Activated CD4-positive, alpha-beta memory T cell treated with anti-CD3 and anti-CD28 coated beads, Interleukin-2, amount 10 ng/mL, durations not matched to agents 7 days and 5 days (primary cell): Measurements from ENCODE around the gene TIAM1. TPM values are rescaled to one million over a fixed set of nuclear protein-coding genes. Genes with fewer than 3 reads are reported as not detected.

ENCODE experiments used
- CTCF ChIA-PET: fragments of 350-600 bp; sonication (Branson Sonifier 250); formaldehyde crosslinking; loops from one replicate; lab custom pipeline; 2021; ENCODE audit warnings: antibody characterized with exemption, inconsistent platforms; lab: Charles Lee
- POLR2A ChIA-PET: fragments of 350-600 bp; sonication (Branson Sonifier 250); formaldehyde crosslinking; loops from one replicate; lab custom pipeline; 2021; ENCODE audit warnings: antibody characterized with exemption; lab: Charles Lee
- DNase-seq: peaks from one replicate; pipeline ENCODE4 v3.0.0-alpha.2; 2020
- H3K27ac Mint-ChIP-seq: one replicate; pipeline ENCODE4 v1.8.0; 2021; ENCODE audit warnings: mild to moderate bottlenecking, mixed read lengths
- H3K27me3 Mint-ChIP-seq: one replicate; pipeline ENCODE4 v1.8.0; 2021; ENCODE audit warnings: mixed read lengths
- H3K36me3 Mint-ChIP-seq: one replicate; pipeline ENCODE4 v1.8.0; 2021; ENCODE audit warnings: low read depth, mixed read lengths
- H3K4me1 Mint-ChIP-seq: one replicate; pipeline ENCODE4 v1.8.0; 2021; ENCODE audit warnings: mixed read lengths
- H3K4me3 Mint-ChIP-seq: one replicate; pipeline ENCODE4 v1.8.0; 2021; ENCODE audit warnings: mild to moderate bottlenecking, mixed read lengths
- H3K9me3 Mint-ChIP-seq: one replicate; pipeline ENCODE4 v1.8.0; 2021; ENCODE audit warnings: mixed read lengths
- total RNA-seq, 2 experiments: library from RNA; stranded (reverse); gene quantifications; one replicate each; pipeline ENCODE4 v1.2.3, GENCODE V29; 2021

The TIAM1 gene
- total RNA-seq, 2 experiments from 2014 or later: 57.6 to 60.6 TPM

- Mint-ChIP-seq H3K27me3 (peaks cover 2% of the 10 kb centered on the region), H3K27ac (no peak overlapping the region), H3K9me3 (peaks cover 2% of the 10 kb centered on the region), H3K4me3 (no peak overlapping the region), H3K4me1 (peaks cover 30% of the 10 kb centered on the region), H3K36me3 (peaks cover 9% of the 10 kb centered on the region)
- CTCF ChIA-PET: interaction anchor here (0.6 kb wide), 1 partner anchor 80 kb away, joined by 4 read pairs; no protein-coding TSS in a partner anchor
- POLR2A ChIA-PET: no interaction called here
- DNase-seq: no peak
These were observed 24.3 kb upstream of the TIAM1 start for GRCh38 chr21:31368361-31368760.

GRCh38 chr21:31367801-31368200 lies 23.7 kb upstream of the TIAM1 start:
- H3K4me1 Mint-ChIP-seq: peaks cover 35% of the 10 kb centered on the region
- DNase-seq: no peak
- H3K27ac Mint-ChIP-seq: no peak overlapping the region
- ChIA-PET CTCF (no interaction called here), POLR2A (no interaction called here)
- peaks cover 2% of the 10 kb centered on the region for H3K9me3 Mint-ChIP-seq
- H3K4me3 Mint-ChIP-seq: no peak overlapping the region
- no peaks in the 10 kb centered on the region for H3K27me3 Mint-ChIP-seq
- peaks cover 9% of the 10 kb centered on the region for H3K36me3 Mint-ChIP-seq

GRCh38 chr21:31366825-31367224 lies 22.8 kb upstream of the TIAM1 start:
- H3K4me3 Mint-ChIP-seq: no peak overlapping the region
- peaks cover 7% of the 10 kb centered on the region for H3K36me3 Mint-ChIP-seq
- no peak overlapping the region for H3K27ac Mint-ChIP-seq
- H3K4me1 Mint-ChIP-seq: peaks cover 43% of the 10 kb centered on the region
- ChIA-PET POLR2A (no interaction called here), CTCF (no interaction called here)
- no peaks in the 10 kb centered on the region for H3K27me3 Mint-ChIP-seq
- H3K9me3 Mint-ChIP-seq: peaks cover 2% of the 10 kb centered on the region
- no peak for DNase-seq

- Mint-ChIP-seq H3K9me3 (peaks cover 10% of the 10 kb centered on the region), H3K4me1 (peaks cover 61% of the 10 kb centered on the region), H3K27ac (peak overlapping the region; percentile 74), H3K4me3 (peak overlapping the region; percentile 41), H3K27me3 (no peaks in the 10 kb centered on the region), H3K36me3 (peaks cover 18% of the 10 kb centered on the region)
- ChIA-PET CTCF (interaction anchor here (0.6 to 1.8 kb wide), 4 partner anchors 10 to 195 kb away, joined by 3 to 11 read pairs (median 4); no protein-coding TSS in a partner anchor), POLR2A (interaction anchor here (0.7 to 2.9 kb wide), 9 partner anchors 8 to 195 kb away, joined by 3 to 27 read pairs (median 4); no protein-coding TSS in a partner anchor)
- no peak for DNase-seq
These were observed 20.3 kb upstream of the TIAM1 start for GRCh38 chr21:31364253-31364945.

- ChIA-PET CTCF (interaction anchor here (1.0 to 1.8 kb wide), 4 partner anchors 9 to 217 kb away, joined by 3 to 11 read pairs (median 6); no protein-coding TSS in a partner anchor), POLR2A (interaction anchor here (0.7 to 2.9 kb wide), 10 partner anchors 9 to 196 kb away, joined by 3 to 27 read pairs (median 4); no protein-coding TSS in a partner anchor)
- Mint-ChIP-seq H3K36me3 (peaks cover 22% of the 10 kb centered on the region), H3K4me1 (peaks cover 63% of the 10 kb centered on the region), H3K27me3 (no peaks in the 10 kb centered on the region), H3K9me3 (peaks cover 12% of the 10 kb centered on the region), H3K27ac (peak overlapping the region; percentile 74), H3K4me3 (peak overlapping the region; percentile 41)
- DNase-seq: peak; percentile 47
These were observed 19.7 kb upstream of the TIAM1 start for GRCh38 chr21:31363720-31364119.

- Mint-ChIP-seq H3K4me1 (peaks cover 62% of the 10 kb centered on the region), H3K4me3 (no peak overlapping the region)
- CTCF ChIA-PET: no interaction called here
These were observed 16.7 kb upstream of the TIAM1 start for GRCh38 chr21:31360717-31361116.

GRCh38 chr21:31358158-31358557 lies 14.1 kb upstream of the TIAM1 start:
- H3K36me3 Mint-ChIP-seq: peaks cover 22% of the 10 kb centered on the region
- H3K27me3 Mint-ChIP-seq: no peaks in the 10 kb centered on the region
- H3K27ac Mint-ChIP-seq: no peak overlapping the region
- H3K9me3 Mint-ChIP-seq: peaks cover 12% of the 10 kb centered on the region
- ChIA-PET POLR2A (no interaction called here), CTCF (no interaction called here)
- no peak overlapping the region for H3K4me3 Mint-ChIP-seq
- no peak for DNase-seq
- peaks cover 64% of the 10 kb centered on the region for H3K4me1 Mint-ChIP-seq

More at GRCh38 chr21:31360717-31361116, 16.7 kb upstream of the TIAM1 start:
- Mint-ChIP-seq H3K36me3 (peaks cover 25% of the 10 kb centered on the region), H3K9me3 (peaks cover 14% of the 10 kb centered on the region), H3K27me3 (no peaks in the 10 kb centered on the region), H3K27ac (no peak overlapping the region)
- no peak for DNase-seq
- POLR2A ChIA-PET: interaction anchor here (1.1 kb wide), 1 partner anchor 38 kb away, joined by 4 read pairs; no protein-coding TSS in a partner anchor

GRCh38 chr21:31356440-31356839 lies 12.4 kb upstream of the TIAM1 start:
- H3K4me3 Mint-ChIP-seq: no peak overlapping the region
- POLR2A ChIA-PET: no interaction called here
- H3K27me3 Mint-ChIP-seq: no peaks in the 10 kb centered on the region
- peaks cover 25% of the 10 kb centered on the region for H3K36me3 Mint-ChIP-seq
- peak overlapping the region; percentile 3 for H3K27ac Mint-ChIP-seq
- H3K4me1 Mint-ChIP-seq: peaks cover 64% of the 10 kb centered on the region
- peaks cover 12% of the 10 kb centered on the region for H3K9me3 Mint-ChIP-seq
- no peak for DNase-seq
- CTCF ChIA-PET: no interaction called here

GRCh38 chr21:31354604-31355443 lies 10.8 kb upstream of the TIAM1 start:
- POLR2A ChIA-PET: interaction anchor here (0.9 to 3.8 kb wide), 11 partner anchors 9 to 222 kb away, joined by 3 to 27 read pairs (median 4); partner anchors contain the start of gene TIAM1
- H3K27ac Mint-ChIP-seq: peak overlapping the region; percentile 84
- peak overlapping the region; percentile 44 for H3K4me3 Mint-ChIP-seq
- peak; percentile 88 for DNase-seq
- H3K9me3 Mint-ChIP-seq: peaks cover 15% of the 10 kb centered on the region
- H3K4me1 Mint-ChIP-seq: peaks cover 57% of the 10 kb centered on the region
- CTCF ChIA-PET: interaction anchor here (0.7 to 1.9 kb wide), 4 partner anchors 9 to 204 kb away, joined by 3 to 11 read pairs (median 6); no protein-coding TSS in a partner anchor
- no peaks in the 10 kb centered on the region for H3K27me3 Mint-ChIP-seq
- H3K36me3 Mint-ChIP-seq: peaks cover 31% of the 10 kb centered on the region

- H3K27ac Mint-ChIP-seq: peak overlapping the region; percentile 84
- H3K9me3 Mint-ChIP-seq: peaks cover 12% of the 10 kb centered on the region
- no peaks in the 10 kb centered on the region for H3K27me3 Mint-ChIP-seq
- ChIA-PET CTCF (interaction anchor here (1.2 to 1.9 kb wide), 3 partner anchors 10 to 205 kb away, joined by 6 to 11 read pairs (median 7); no protein-coding TSS in a partner anchor), POLR2A (interaction anchor here (0.9 to 3.8 kb wide), 10 partner anchors 9 to 204 kb away, joined by 3 to 27 read pairs (median 4); partner anchors contain the start of gene TIAM1)
- peaks cover 27% of the 10 kb centered on the region for H3K36me3 Mint-ChIP-seq
- peaks cover 52% of the 10 kb centered on the region for H3K4me1 Mint-ChIP-seq
- no peak for DNase-seq
- peak overlapping the region; percentile 44 for H3K4me3 Mint-ChIP-seq
These were observed 10.1 kb upstream of the TIAM1 start for GRCh38 chr21:31354122-31354521.

- POLR2A ChIA-PET: interaction anchor here (2.9 to 3.8 kb wide), 3 partner anchors 10 to 205 kb away, joined by 21 to 27 read pairs (median 26); partner anchors contain the start of gene TIAM1
- Mint-ChIP-seq H3K27me3 (no peaks in the 10 kb centered on the region), H3K36me3 (peaks cover 27% of the 10 kb centered on the region), H3K27ac (peak overlapping the region; percentile 87), H3K4me1 (peaks cover 52% of the 10 kb centered on the region), H3K4me3 (peak overlapping the region; percentile 35), H3K9me3 (peaks cover 12% of the 10 kb centered on the region)
- CTCF ChIA-PET: interaction anchor here (1.1 kb wide), 1 partner anchor 10 kb away, joined by 3 read pairs; no protein-coding TSS in a partner anchor
- no peak for DNase-seq
These were observed 8.8 kb upstream of the TIAM1 start for GRCh38 chr21:31352836-31353235.

- H3K9me3 Mint-ChIP-seq: peaks cover 12% of the 10 kb centered on the region
- ChIA-PET POLR2A (interaction anchor here (1.0 to 3.8 kb wide), 3 partner anchors 9 to 206 kb away, joined by 3 to 26 read pairs (median 21); partner anchors contain the start of gene TIAM1), CTCF (no interaction called here)
- H3K27ac Mint-ChIP-seq: no peak overlapping the region
- H3K4me3 Mint-ChIP-seq: no peak overlapping the region
- peaks cover 27% of the 10 kb centered on the region for H3K36me3 Mint-ChIP-seq
- no peak for DNase-seq
- peaks cover 2% of the 10 kb centered on the region for H3K27me3 Mint-ChIP-seq
- H3K4me1 Mint-ChIP-seq: peaks cover 52% of the 10 kb centered on the region
These were observed 7.9 kb upstream of the TIAM1 start for GRCh38 chr21:31351960-31352359.
